Measurements from ENCODE around the gene GID8. TPM values are rescaled to one million over a fixed set of nuclear protein-coding genes. Genes with fewer than 3 reads are reported as not detected.

Gene GID8
- total and polyA plus RNA-seq, 2 of the 13 experiments (the other 11 are each of a cell fraction or from before 2014, with no cell fraction given) = 39.6 to 59.8 TPM

DNA sequence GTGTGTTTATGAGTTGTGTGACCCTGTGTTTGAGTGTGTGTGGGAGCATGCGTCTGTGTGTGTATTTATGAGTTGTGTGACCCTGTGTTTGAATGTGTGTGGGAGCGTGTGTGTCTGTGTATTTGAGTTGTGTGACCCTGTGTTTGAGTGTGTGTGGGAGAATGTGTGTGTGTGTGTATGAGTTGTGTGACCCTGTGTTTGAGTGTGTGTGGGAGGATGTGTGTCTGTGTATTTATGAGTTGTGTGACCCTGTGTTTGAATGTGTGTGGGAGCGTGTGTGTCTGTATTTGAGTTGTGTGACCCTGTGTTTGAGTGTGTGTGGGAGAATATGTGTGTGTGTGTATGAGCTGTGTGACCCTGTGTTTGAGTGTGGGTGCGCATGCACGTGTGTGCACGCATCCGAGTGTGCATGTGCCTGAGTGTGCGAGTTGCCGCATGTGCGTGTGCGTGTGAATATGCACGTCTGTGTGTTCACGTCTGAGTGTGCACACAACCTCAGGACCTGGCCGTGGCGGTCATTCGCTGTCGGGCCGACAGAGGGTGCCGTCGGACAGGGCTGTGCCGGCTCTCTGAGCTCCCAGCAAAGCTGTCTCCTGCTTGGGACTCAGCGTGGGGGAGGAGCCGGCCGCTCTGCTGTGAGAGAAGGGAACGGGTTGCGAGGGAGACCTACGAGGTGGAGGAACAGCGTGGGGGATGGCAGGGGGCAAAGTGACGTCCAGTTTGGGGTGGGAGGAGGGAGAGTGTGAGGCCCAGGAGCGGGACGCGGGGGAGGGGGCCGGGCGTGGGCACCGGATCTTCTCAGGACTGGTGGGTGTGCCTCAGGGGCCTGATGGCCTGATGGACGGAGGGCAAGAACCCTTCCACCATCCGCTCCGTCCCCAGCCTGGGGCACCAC is 34.2 kb downstream of the GID8 start (continued):
- TF ChIP-seq, protein P1, sequence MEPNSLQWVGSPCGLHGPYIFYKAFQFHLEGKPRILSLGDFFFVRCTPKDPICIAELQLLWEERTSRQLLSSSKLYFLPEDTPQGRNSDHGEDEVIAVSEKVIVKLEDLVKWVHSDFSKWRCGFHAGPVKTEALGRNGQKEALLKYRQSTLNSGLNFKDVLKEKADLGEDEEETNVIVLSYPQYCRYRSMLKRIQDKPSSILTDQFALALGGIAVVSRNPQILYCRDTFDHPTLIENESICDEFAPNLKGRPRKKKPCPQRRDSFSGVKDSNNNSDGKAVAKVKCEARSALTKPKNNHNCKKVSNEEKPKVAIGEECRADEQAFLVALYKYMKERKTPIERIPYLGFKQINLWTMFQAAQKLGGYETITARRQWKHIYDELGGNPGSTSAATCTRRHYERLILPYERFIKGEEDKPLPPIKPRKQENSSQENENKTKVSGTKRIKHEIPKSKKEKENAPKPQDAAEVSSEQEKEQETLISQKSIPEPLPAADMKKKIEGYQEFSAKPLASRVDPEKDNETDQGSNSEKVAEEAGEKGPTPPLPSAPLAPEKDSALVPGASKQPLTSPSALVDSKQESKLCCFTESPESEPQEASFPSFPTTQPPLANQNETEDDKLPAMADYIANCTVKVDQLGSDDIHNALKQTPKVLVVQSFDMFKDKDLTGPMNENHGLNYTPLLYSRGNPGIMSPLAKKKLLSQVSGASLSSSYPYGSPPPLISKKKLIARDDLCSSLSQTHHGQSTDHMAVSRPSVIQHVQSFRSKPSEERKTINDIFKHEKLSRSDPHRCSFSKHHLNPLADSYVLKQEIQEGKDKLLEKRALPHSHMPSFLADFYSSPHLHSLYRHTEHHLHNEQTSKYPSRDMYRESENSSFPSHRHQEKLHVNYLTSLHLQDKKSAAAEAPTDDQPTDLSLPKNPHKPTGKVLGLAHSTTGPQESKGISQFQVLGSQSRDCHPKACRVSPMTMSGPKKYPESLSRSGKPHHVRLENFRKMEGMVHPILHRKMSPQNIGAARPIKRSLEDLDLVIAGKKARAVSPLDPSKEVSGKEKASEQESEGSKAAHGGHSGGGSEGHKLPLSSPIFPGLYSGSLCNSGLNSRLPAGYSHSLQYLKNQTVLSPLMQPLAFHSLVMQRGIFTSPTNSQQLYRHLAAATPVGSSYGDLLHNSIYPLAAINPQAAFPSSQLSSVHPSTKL (CRISPR knock-in tag; IDR thresholded peaks at IDR 0.05) = peak; percentile 45
- TF ChIP-seq ZNF160 (CRISPR knock-in tag; IDR thresholded peaks at IDR 0.05) = 0 out of 2 replicates have a peak, but pooled peaks have one; percentile 50
- TF ChIP-seq CBX1 (IDR thresholded peaks at IDR 0.05; ENCODE audit: low read depth) = peak; percentile 76
- peak; percentile 64; the same call in 1 of the 2 replicates for TF ChIP-seq ZNF83 (CRISPR knock-in tag; IDR thresholded peaks at IDR 0.05; ENCODE audit: borderline replicate concordance)
- 0 out of 2 replicates have a peak, but pooled peaks have one; percentile 60 for TF ChIP-seq TBP (CRISPR knock-in tag; IDR thresholded peaks at IDR 0.05)
- TF ChIP-seq, protein P2, sequence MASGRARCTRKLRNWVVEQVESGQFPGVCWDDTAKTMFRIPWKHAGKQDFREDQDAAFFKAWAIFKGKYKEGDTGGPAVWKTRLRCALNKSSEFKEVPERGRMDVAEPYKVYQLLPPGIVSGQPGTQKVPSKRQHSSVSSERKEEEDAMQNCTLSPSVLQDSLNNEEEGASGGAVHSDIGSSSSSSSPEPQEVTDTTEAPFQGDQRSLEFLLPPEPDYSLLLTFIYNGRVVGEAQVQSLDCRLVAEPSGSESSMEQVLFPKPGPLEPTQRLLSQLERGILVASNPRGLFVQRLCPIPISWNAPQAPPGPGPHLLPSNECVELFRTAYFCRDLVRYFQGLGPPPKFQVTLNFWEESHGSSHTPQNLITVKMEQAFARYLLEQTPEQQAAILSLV (CRISPR knock-in tag; IDR thresholded peaks at IDR 0.05; ENCODE audit: borderline replicate concordance) = peak; percentile 80
- 0 out of 2 replicates have a peak, but pooled peaks have one; percentile 62 for TF ChIP-seq HNRNPL (IDR thresholded peaks at IDR 0.05; ENCODE audit: low read depth, low read length)
- TF ChIP-seq SMAD1 (CRISPR knock-in tag; IDR thresholded peaks at IDR 0.05; ENCODE audit: borderline replicate concordance, low read depth) = peak; percentile 83; the same call in 1 of the 2 replicates
- TF ChIP-seq SRY (CRISPR knock-in tag; IDR thresholded peaks at IDR 0.05) = peak; percentile 71; the same call in 1 of the 2 replicates
- TF ChIP-seq, protein P3, sequence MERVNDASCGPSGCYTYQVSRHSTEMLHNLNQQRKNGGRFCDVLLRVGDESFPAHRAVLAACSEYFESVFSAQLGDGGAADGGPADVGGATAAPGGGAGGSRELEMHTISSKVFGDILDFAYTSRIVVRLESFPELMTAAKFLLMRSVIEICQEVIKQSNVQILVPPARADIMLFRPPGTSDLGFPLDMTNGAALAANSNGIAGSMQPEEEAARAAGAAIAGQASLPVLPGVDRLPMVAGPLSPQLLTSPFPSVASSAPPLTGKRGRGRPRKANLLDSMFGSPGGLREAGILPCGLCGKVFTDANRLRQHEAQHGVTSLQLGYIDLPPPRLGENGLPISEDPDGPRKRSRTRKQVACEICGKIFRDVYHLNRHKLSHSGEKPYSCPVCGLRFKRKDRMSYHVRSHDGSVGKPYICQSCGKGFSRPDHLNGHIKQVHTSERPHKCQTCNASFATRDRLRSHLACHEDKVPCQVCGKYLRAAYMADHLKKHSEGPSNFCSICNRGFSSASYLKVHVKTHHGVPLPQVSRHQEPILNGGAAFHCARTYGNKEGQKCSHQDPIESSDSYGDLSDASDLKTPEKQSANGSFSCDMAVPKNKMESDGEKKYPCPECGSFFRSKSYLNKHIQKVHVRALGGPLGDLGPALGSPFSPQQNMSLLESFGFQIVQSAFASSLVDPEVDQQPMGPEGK (CRISPR knock-in tag; IDR thresholded peaks at IDR 0.05) = peak; percentile 66
- TF ChIP-seq TRIM24 (CRISPR knock-in tag; IDR thresholded peaks at IDR 0.05) = peak; percentile 57; the same call in 1 of the 2 replicates
- TF ChIP-seq, protein P4, sequence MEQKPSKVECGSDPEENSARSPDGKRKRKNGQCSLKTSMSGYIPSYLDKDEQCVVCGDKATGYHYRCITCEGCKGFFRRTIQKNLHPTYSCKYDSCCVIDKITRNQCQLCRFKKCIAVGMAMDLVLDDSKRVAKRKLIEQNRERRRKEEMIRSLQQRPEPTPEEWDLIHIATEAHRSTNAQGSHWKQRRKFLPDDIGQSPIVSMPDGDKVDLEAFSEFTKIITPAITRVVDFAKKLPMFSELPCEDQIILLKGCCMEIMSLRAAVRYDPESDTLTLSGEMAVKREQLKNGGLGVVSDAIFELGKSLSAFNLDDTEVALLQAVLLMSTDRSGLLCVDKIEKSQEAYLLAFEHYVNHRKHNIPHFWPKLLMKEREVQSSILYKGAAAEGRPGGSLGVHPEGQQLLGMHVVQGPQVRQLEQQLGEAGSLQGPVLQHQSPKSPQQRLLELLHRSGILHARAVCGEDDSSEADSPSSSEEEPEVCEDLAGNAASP (CRISPR knock-in tag; IDR thresholded peaks at IDR 0.05; ENCODE audit: borderline replicate concordance) = peak; percentile 67; the same call in 1 of the 2 replicates
- TF ChIP-seq, protein P5, sequence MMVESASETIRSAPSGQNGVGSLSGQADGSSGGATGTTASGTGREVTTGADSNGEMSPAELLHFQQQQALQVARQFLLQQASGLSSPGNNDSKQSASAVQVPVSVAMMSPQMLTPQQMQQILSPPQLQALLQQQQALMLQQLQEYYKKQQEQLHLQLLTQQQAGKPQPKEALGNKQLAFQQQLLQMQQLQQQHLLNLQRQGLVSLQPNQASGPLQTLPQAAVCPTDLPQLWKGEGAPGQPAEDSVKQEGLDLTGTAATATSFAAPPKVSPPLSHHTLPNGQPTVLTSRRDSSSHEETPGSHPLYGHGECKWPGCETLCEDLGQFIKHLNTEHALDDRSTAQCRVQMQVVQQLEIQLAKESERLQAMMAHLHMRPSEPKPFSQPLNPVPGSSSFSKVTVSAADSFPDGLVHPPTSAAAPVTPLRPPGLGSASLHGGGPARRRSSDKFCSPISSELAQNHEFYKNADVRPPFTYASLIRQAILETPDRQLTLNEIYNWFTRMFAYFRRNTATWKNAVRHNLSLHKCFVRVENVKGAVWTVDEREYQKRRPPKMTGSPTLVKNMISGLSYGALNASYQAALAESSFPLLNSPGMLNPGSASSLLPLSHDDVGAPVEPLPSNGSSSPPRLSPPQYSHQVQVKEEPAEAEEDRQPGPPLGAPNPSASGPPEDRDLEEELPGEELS (CRISPR knock-in tag; IDR thresholded peaks at IDR 0.05) = 0 out of 2 replicates have a peak, but pooled peaks have one; percentile 43
- no peak for TF ChIP-seq MATR3 (CRISPR knock-in tag; IDR thresholded peaks at IDR 0.05)
- no peak for TF ChIP-seq SIX1 (CRISPR knock-in tag; IDR thresholded peaks at IDR 0.05; ENCODE audit: borderline replicate concordance)
- peak; percentile 27; the same call in 1 of the 2 replicates for TF ChIP-seq MEIS1 (CRISPR knock-in tag; IDR thresholded peaks at IDR 0.05; ENCODE audit: borderline replicate concordance)
